ENCODE data around the gene MSX1. TPM values are rescaled to one million over a fixed set of nuclear protein-coding genes. Genes with fewer than 3 reads are reported as not detected.

MSX1 gene
- total RNA-seq, 1 donor from 2014 or later, result 31.4 TPM

GRCh38 chr4:4912155-4912554, 52.7 kb downstream of the MSX1 start:
- intact Hi-C loops (cut with DNase I), result no loop called here
- peak; percentile 31 to 58 for DNase-seq (ENCODE audit: extremely low spot score in 2 of 2)

GRCh38 chr4:4913147-4913561, 53.7 kb downstream of the MSX1 start:
- no peak overlapping the region for H3K27ac ChIP-seq
- H3K4me1 ChIP-seq, result no peaks in the 10 kb centered on the region
- peak; percentile 58 to 82 for DNase-seq (ENCODE audit: extremely low spot score in 2 of 2)
- H3K4me3 ChIP-seq, result no peak overlapping the region
- H3K36me3 ChIP-seq, result no peaks in the 10 kb centered on the region
- intact Hi-C loops (cut with DNase I), result no loop called here
- no peak for TF ChIP-seq CTCF (IDR thresholded peaks at IDR 0.05)
- no peaks in the 10 kb centered on the region for H3K27me3 ChIP-seq
- no peaks in the 10 kb centered on the region for H3K9me3 ChIP-seq

More at GRCh38 chr4:4912155-4912554, 52.7 kb downstream of the MSX1 start:
- no peaks in the 10 kb centered on the region for H3K4me1 ChIP-seq
- H3K27me3 ChIP-seq, result no peaks in the 10 kb centered on the region
- H3K9me3 ChIP-seq, result no peaks in the 10 kb centered on the region
- H3K4me3 ChIP-seq, result no peak overlapping the region
- H3K36me3 ChIP-seq, result no peaks in the 10 kb centered on the region
- no peak for TF ChIP-seq POLR2AphosphoS5 (IDR thresholded peaks at IDR 0.05; ENCODE audit: insufficient read depth in 1 of 2, low read depth in 1 of 2)
- TF ChIP-seq CTCF (IDR thresholded peaks at IDR 0.05), result no peak
- no peak for TF ChIP-seq POLR2A (IDR thresholded peaks at IDR 0.05)
- H3K27ac ChIP-seq, result no peak overlapping the region

Other genes starting within 250 kb of the MSX1 start
- gene CYTL1, start 159.8 kb downstream of the MSX1 start, total RNA-seq, result 2.0 TPM
- 6.4 TPM for gene STK32B, start 191.8 kb downstream of the MSX1 start, total RNA-seq